Activated gamma-delta T cell treated with anti-CD3 and anti-CD28 coated beads, Interleukin-2, amount 50 U/mL, for 16 hours (primary cell): ENCODE measurements around the gene CTCF.

ENCODE experiments used
- DNase-seq: peaks from one replicate; pipeline ENCODE4 v3.0.0-alpha.2; 2020; ENCODE audit warnings: low read depth

CTCF gene

GRCh38 chr16:67652578-67653127 is 90.3 kb downstream of the CTCF start:
- no peak for DNase-seq

GRCh38 chr16:67653128-67653788 is 90.9 kb downstream of the CTCF start:
- no peak for DNase-seq

- DNase-seq = no peak
Observed at GRCh38 chr16:67653789-67654402, 91.6 kb downstream of the CTCF start.

- no peak for DNase-seq
Observed at GRCh38 chr16:67654403-67654911, 92.1 kb downstream of the CTCF start.

GRCh38 chr16:67655363-67655762 is 93.0 kb downstream of the CTCF start:
- no peak for DNase-seq

- no peak for DNase-seq
Observed at GRCh38 chr16:67656344-67657016, 94.2 kb downstream of the CTCF start.

GRCh38 chr16:67657017-67657608 is 94.8 kb downstream of the CTCF start:
- DNase-seq = no peak

GRCh38 chr16:67657751-67658518 is 95.6 kb downstream of the CTCF start:
- no peak for DNase-seq

- no peak for DNase-seq
Observed at GRCh38 chr16:67658849-67659674, 96.7 kb downstream of the CTCF start.

GRCh38 chr16:67659675-67660563 is 97.6 kb downstream of the CTCF start, which contains the start of gene ACD:
Gene ACD (minus strand): TSS chr16:67660260. CDS start chr16:67660220, 40 bp downstream.
- DNase-seq = peak; percentile 91

GRCh38 chr16:67660564-67661028 is 98.3 kb downstream of the CTCF start, which contains the start of gene PARD6A:
Gene PARD6A (plus strand): TSS chr16:67660960. CDS start chr16:67661039, 79 bp downstream.
- DNase-seq = peak; percentile 89

GRCh38 chr16:67661101-67661761 is 98.9 kb downstream of the CTCF start:
- no peak for DNase-seq

- no peak for DNase-seq
Observed at GRCh38 chr16:67661886-67662652, 99.7 kb downstream of the CTCF start.

GRCh38 chr16:67662653-67663010 is 100.3 kb downstream of the CTCF start:
- DNase-seq = no peak

GRCh38 chr16:67663151-67663876 is 101.0 kb downstream of the CTCF start:
- DNase-seq = no peak

- no peak for DNase-seq
Observed at GRCh38 chr16:67663877-67664222, 101.5 kb downstream of the CTCF start.

- DNase-seq = no peak
Observed at GRCh38 chr16:67664258-67664657, 101.9 kb downstream of the CTCF start.

GRCh38 chr16:67664871-67665270 is 102.5 kb downstream of the CTCF start:
- DNase-seq = no peak
